ENCODE measurements around the gene PFKFB4.
"Not testable (repeated sequence)": the region's sequence is repeated elsewhere in the genome, so short reads cannot be mapped to it uniquely, and the experiment has no call there.

Gene PFKFB4

GRCh38 chr3:48561045-48561736 is 4.6 kb upstream of the PFKFB4 start:
- DNase-seq (ENCODE audit: low read depth in 3 of 3, low spot score in 1 of 3), result no peak

- DNase-seq (ENCODE audit: low read depth in 3 of 3, low spot score in 1 of 3), result no peak
Measured at GRCh38 chr3:48560648-48561018, 4.0 kb upstream of the PFKFB4 start.

GRCh38 chr3:48558493-48559134 is 2.0 kb upstream of the PFKFB4 start:
- DNase-seq (ENCODE audit: low read depth in 3 of 3, low spot score in 1 of 3), result no peak

GRCh38 chr3:48555949-48556795 is 431 bp downstream of the PFKFB4 start:
- DNase-seq (ENCODE audit: low read depth in 3 of 3, low spot score in 1 of 3), result no peak

GRCh38 chr3:48555231-48555948 is 1.2 kb downstream of the PFKFB4 start:
- no peak for DNase-seq (ENCODE audit: low read depth in 3 of 3, low spot score in 1 of 3)

- DNase-seq (ENCODE audit: low read depth in 3 of 3, low spot score in 1 of 3), result no peak
Measured at GRCh38 chr3:48553886-48554845, 2.4 kb downstream of the PFKFB4 start.

GRCh38 chr3:48553361-48553760 is 3.2 kb downstream of the PFKFB4 start:
- DNase-seq (ENCODE audit: low read depth in 3 of 3, low spot score in 1 of 3), result no peak

- no peak for DNase-seq (ENCODE audit: low read depth in 3 of 3, low spot score in 1 of 3)
Measured at GRCh38 chr3:48552111-48552951, 4.3 kb downstream of the PFKFB4 start.

GRCh38 chr3:48551651-48552050 is 5.0 kb downstream of the PFKFB4 start:
- not testable (repeated sequence) for DNase-seq (ENCODE audit: low read depth in 3 of 3, low spot score in 1 of 3)

- peak; percentile 63 to 79 (median 70) for DNase-seq (ENCODE audit: low read depth in 3 of 3, low spot score in 1 of 3)
Measured at GRCh38 chr3:48548729-48549705, 7.6 kb downstream of the PFKFB4 start.

- no peak for DNase-seq (ENCODE audit: low read depth in 3 of 3, low spot score in 1 of 3)
Measured at GRCh38 chr3:48548126-48548525, 8.5 kb downstream of the PFKFB4 start.

- no peak for DNase-seq (ENCODE audit: low read depth in 3 of 3, low spot score in 1 of 3)
Measured at GRCh38 chr3:48546203-48546829, 10.3 kb downstream of the PFKFB4 start.

GRCh38 chr3:48544141-48544540 is 12.5 kb downstream of the PFKFB4 start:
- no peak for DNase-seq (ENCODE audit: low read depth in 3 of 3, low spot score in 1 of 3)

- DNase-seq (ENCODE audit: low read depth in 3 of 3, low spot score in 1 of 3), result no peak
Measured at GRCh38 chr3:48543271-48543866, 13.2 kb downstream of the PFKFB4 start.

GRCh38 chr3:48538451-48538850 is 18.2 kb downstream of the PFKFB4 start:
- DNase-seq (ENCODE audit: low read depth in 3 of 3, low spot score in 1 of 3), result no peak

GRCh38 chr3:48536785-48537184 is 19.8 kb downstream of the PFKFB4 start:
- no peak for DNase-seq (ENCODE audit: low read depth in 3 of 3, low spot score in 1 of 3)

GRCh38 chr3:48536116-48536515 is 20.5 kb downstream of the PFKFB4 start:
- no peak for DNase-seq (ENCODE audit: low read depth in 3 of 3, low spot score in 1 of 3)
